Stimulated activated CD4-positive, alpha-beta T cell treated with anti-CD3 and anti-CD28 coated beads, Interleukin-12 subunit alpha, Interleukin-12 subunit beta, amount 100 ng/mL, for 24 hours (primary cell): Measurements from ENCODE around the gene OR8A1.

Source experiments
- DNase-seq, 2 experiments: peaks; one replicate each; pipeline ENCODE4 v3.0.0-alpha.2; 2020; ENCODE audit warnings: low read depth in 2 of 2

OR8A1 gene

DNA sequence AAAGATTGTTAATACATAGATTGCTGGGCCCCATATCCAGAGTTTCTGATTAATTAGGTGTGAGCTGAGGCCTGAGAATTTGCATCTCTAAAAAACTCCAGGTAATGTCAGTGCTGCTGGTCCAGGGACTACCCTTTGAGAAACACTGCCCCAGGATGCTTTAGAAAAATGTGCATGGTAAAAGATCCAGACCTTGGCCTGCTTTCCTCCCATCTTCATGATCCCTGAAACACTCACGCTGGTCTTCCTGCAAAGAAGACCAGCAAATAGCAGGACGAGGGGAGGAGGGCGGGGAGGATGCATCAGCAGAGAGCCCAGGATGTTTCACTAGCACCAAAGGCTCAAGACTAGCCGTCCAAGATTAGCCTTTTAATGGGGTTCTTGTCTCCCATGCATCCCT is at the start of gene OR8A1:
Gene OR8A1, plus strand, starts transcription at position 301 of the 400 bp plus-strand sequence. CDS start 123 bp downstream, outside the sequence.
- no peak for DNase-seq

DNA sequence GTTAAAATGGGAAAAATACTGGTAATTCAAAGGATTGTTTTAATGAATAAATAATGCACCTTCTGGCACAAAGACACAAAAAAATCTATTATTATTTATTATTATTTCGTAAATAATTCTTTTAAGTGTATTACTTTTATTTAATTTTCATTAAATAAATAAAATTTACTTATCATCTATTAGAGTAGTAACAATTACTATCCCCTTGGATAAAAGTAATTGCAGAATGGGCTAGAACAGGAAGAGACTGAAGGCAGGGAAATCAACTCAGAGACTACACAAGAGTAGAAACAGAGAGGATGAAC is 49.3 kb upstream of the OR8A1 start:
- DNase-seq = no peak

DNA sequence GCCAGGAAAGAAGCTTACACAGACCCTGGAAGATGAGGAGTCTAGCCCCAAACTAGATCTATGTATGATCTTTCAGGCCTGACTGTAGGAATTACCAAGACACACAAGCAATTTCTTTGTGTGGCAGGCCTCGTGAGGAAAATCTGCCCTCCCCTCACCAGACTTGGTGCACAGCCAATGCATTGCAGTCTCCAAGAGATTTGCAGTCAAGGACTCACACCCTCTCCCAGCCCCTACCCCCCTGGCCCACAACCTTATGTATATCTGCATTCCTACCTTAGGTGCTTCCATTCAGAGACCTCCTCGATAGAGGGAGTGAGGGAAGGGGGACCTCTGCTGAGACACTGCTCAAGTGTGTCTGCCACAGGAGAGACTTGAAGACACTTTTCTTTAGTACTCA is 36.2 kb upstream of the OR8A1 start:
- no peak for DNase-seq

DNA sequence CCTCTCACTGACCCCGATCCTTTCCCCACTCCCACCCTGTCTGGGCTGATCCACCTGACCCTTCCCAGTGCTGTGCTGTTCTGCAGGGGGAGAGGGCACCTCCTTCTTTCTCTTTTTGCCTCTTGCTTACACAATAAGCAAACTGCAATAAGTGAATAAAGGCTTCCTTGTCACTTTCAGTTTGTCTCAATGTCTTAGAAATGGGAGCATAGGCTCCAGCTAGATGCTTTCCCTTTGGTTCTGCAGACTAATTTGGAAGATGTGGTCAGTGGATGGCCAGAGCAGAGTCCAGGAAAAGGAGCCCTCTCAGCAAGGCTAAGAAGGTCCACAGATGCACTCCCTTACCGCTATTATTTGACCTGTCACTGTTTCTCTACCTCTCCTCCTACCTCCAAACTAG is 35.7 kb upstream of the OR8A1 start:
- DNase-seq = no peak

DNA sequence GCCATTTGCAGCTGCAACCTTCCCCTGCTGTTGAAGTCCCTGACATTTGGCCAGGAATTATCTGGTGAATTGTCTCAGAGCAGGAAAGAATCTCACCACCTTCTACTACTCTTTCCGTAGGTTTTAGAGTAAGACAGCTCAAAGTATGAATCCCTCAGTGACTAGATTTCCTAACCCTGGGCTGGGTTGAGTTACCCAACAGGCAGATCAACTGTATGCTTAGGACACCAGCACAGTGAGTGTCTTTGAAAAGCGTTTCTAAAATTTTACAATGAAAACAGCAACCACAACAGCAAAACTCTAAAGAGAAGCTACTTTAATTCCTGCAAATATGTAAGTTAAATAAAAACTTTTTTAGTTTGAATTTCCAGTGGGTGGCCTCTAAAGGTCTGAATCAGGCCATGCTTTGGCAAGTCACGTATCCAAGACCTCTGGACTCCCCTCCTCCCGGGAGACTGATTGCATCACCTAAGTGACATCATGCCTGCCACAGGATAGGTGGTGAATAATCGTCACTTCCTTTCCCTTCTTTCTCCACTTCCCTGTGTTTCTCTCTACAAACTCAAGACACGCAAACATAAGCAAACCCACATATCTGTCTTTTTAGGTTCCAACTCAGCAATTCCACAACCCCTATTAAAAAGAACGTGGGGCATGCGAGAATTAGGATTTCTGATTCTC is 34.1 kb upstream of the OR8A1 start:
- no peak for DNase-seq

DNA sequence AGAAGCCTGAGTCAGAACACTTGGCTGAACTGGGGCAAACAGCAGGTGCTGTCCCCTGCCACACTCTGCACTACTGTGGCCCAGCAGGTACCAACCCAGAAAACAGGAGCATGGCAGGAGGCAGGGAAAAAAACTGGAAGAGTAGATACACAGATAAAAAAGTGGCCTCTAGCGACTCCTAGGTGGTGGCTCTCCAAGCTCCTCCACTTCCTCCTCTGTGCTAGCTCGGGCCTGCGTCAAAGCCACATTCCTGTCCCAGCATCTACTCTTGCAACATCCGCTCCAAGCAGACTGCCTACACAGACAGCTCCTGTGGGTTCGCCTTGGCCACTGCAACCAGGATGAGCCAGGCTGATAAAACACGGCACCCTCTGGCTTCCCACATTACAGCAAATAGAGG is 33.3 kb upstream of the OR8A1 start:
- no peak for DNase-seq

DNA sequence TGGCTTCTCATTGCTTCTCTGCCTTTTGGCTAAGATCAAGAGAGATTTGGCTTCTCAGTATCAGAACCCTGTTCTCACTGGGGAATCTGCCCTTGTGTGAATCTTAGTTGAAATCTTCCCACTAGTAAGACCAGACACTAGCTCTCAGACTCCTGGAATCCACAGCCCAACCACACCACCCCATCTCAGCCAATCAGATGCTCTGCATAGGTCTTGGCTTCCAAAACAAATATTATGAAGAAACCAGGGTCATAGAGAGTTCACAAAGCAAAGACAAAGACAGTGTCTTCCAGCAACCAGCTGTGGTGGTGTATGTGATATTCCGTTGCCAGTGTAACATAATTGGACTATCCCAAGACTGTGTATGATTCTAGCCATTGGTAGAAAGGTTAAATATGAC is 31.8 kb upstream of the OR8A1 start:
- DNase-seq = no peak

DNA sequence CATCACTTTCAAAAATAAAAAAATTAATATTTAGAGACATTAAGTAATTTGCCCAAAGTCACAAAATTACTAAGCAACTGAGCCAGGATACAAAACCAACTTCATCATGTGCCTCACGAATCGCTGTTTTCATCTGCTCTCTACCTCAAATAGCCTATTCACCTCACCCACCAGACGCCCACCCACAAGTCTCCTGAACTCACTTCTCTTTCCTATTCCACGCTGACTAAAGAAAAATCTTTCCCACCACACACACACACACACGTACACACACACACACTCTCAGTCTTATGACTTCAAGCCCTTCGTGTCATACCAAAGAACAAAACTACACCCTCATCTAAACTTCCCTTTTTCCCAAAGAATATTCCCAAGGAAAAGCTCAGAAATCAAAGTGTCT is 28.6 kb upstream of the OR8A1 start:
- no peak for DNase-seq

DNA sequence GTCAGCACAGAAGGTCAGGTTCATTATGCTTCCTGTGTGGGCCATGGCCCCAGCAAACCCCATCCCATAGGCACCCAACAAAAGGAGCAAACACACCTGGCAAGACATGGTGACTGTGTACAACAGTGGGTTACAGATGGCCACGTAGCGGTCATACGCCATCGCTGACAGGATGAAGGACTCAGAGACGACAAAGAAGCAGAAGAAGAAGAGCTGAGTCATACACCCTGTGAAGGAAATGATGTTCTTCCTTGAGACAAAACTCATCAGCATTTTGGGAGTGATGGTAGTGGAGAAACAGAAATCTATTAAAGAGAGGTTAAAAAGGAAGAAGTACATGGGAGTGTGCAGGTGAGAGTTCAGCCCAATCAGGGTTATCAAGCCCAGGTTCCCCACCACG is 26.7 kb upstream of the OR8A1 start:
- no peak for DNase-seq

DNA sequence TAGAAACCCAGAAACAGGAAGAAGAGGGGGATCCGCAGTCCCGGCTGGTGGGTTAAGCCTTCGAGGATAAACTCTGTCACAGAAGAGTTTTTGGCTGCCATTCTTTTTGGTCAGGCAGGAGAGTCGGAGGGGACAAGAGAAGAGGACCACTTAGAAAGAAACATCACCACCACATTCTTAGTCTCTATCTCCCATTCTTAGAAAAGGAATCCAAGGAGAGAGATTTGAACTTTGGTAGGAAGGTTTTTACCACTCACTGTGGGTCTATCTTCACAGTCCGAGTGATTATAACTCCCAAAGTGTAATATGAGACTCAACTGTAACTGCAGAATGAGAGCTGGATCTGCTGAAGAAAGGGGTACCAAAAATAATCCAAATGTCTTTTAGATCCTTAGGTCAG is 26.2 kb upstream of the OR8A1 start, which contains the start of gene OR8B12:
Gene OR8B12, minus strand, starts transcription at position 101 of the 400 bp plus-strand sequence. Its CDS starts 0 bp downstream, at position 101.
- no peak for DNase-seq

DNA sequence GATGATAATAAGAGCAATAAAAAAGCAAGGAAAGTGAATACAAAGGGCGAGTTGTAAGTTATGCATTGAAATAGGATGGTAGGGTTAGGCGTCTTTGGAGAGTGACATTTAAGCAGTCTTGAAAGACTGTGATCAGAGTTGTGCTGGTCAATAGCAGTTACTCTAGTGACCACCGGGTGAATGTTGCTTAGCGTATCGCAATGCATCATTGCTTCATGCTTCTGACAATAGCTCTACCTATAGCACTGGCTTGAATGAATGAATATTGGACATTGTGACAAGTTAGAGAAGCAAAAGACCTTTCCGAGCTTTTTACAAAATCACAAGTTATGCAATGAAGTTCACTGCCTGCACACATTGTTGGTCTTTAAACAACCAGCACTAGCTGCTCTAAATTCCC is 18.6 kb upstream of the OR8A1 start:
- DNase-seq = no peak

DNA sequence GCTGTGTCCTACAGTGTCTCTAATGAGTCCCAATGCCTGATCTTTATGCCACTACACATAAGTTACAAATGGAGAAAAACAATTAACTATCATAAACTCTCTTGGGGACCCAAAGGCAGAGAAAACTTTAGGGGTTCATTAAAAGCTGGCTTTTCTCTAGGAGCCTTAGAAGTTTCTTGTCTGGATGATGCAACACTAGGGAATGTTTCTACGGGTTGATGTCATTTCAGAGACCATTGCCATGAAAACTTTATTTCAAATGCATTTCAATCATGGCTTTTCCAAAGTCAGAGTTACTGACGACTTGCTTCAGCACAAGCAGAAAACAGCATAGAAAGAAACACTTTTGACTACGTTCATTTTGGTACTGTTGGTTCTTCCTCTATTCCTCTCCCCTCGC is 17.8 kb upstream of the OR8A1 start:
- no peak for DNase-seq

DNA sequence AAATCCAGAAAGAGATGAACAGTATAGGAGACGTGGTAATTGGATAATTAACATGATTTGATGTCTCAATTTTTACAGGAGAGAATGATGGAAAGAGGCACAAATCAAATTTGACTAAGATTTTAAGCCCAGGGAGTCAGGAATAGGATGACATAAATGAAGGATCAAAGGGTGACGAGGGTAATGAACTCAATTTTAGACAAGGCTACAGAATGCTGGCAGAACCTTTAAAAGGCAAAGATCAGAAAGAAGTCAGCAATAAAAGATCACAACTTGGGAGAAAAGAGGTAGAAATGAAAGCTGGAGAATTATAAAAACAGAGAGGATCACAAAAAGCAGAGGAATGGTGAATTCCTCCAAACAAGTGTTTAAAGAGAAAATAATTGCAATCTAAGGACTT is 13.0 kb upstream of the OR8A1 start:
- no peak for DNase-seq

DNA sequence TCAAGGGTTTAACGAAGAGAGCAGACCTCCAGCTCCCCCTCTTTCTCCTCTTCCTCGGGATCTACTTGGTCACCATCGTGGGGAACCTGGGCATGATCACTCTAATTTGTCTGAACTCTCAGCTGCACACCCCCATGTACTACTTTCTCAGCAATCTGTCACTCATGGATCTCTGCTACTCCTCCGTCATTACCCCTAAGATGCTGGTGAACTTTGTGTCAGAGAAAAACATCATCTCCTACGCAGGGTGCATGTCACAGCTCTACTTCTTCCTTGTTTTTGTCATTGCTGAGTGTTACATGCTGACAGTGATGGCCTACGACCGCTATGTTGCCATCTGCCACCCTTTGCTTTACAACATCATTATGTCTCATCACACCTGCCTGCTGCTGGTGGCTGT is 363 bp downstream of the OR8A1 start:
- DNase-seq = no peak

DNA sequence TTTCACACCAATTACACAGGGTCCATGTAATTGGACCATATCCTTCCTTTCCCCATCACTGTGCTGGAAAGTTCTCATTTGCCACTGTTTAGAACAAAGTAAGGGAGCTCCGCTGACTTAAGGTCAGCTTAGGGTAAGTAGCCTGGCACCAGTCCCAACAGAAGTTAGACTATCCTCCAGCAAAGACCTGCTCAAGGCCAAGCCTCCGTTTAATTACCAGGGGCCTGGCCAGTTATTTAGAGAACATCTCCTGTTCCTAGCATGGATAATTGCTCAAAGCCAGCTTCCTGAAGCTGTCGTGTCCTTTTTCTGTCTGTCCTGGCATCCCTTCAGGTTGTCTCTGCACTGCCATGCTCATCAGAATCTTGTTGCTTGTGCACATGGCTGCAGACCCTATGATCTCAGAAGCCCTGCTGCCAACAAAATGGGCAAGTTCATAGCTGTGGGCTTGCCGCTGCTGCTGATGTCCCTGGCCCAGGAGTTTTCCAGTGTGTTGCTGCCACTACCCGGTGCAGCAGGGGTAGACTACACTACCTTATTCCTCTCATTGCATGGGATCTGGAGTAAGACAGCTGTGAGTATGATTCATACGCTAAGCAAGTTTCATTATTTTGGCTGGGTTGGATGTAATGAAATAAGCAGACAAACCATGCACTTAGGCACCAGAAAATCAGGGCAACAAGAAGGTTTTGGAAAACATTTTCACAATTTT is 8.1 kb downstream of the OR8A1 start:
- no peak for DNase-seq

DNA sequence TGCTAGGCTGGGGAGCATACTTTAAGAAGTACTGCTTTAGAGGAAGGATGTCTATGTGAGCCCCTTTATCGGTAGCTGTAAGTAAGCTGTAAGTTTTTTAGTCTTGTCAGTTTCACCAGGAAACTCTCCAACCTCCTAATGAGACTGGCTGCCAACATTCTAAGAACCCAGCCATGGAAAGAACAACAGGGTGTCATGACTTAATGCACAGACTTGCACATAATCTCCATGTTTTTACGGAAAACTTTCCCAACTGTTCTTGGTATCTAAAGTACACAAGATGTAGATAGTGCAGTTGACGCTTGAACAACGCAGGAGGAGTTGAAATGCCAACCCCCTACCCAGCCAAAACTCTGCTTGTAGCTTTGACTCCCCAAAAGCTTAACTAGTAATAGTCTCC is 9.0 kb downstream of the OR8A1 start:
- DNase-seq = no peak

DNA sequence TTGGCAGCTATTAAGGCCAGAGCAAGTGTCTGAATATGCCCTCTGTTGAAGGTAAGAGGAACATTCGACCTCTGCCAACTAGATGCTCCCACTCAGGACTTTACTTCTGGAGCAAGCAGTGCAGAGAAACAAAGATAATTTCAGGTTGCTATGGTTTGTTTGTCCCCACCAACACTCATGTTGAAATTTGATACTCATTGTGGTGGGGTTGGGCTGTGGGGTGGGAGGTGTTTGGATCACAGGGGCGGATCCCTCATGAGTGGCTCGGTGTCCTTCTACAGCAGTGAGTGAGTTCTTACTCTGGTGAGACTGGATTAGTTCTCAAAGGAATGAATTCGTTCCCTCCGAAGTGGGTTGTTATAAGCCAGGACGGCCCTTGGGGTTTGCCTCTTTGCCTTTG is 12.0 kb downstream of the OR8A1 start:
- no peak for DNase-seq

DNA sequence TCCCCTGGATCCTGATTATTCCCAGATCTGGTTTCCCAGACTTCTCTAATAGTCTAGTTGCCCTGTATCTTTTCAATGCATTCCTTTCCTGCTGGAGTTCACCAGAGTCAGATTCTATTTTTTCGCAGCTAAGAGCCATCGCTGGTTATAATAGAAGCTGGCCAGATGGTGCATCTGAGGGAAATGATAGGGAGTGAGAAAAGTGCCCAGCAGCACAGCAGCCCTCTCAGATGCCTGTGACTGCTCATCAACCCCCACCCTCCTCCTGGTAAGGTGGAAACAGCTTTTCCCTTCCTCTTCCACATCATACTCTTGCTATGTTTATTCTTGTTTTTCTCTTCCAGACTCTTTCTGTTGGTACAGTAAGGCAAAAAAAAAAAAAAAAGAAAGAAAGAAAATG is 12.8 kb downstream of the OR8A1 start:
- no peak for DNase-seq

DNA sequence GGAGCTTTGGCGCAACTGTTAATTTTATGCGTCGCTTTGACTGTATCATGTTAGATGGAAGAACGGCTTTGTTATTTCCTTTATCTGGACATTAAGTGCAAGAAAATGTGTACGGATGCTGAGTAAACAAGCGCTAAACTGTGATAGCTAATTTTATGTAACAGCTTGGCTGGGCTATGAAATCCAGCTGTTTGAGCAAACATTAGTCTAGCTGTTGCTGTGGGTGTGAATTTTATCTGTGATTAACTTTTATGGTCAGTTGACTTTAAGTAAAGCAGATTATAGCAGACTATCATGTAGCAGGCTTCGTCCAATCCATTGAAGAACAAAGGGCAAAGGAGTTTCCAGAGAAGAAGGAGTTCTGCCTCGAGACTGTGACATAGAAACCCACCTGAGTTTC is 14.0 kb downstream of the OR8A1 start:
- DNase-seq = no peak

DNA sequence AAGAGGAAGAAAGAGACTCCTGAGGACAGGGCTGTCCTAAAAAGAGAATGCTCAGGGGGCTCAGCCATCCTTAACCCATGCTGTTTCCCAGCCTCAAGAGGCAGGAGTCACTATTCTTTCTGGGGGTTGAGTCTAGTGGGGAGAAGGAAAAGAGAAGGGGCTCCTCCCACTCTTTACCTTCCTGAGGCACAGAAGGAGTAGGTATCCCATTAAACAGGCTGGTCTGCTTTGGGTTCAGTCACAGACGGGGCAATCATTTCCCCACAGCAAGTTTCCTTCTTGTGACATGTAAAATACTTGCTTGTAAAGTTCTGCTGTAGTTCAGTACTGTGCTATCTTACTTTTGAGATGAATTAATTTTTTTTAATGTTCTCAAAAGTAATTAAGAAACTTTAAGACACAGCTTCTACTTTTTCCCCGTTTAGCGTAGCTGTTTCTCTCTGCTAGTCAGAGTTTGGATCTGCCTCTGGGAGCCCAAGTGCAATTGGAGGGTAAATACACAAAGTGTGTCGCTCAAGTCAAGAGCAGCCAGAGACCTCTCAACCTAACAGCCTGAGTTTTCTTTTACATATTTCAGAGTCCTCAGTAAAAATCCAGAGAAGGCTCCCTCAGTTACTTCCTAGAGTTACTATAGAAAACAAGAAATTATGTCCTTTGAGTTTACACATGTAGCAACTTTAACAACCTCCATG is 15.0 kb downstream of the OR8A1 start:
- DNase-seq = no peak

DNA sequence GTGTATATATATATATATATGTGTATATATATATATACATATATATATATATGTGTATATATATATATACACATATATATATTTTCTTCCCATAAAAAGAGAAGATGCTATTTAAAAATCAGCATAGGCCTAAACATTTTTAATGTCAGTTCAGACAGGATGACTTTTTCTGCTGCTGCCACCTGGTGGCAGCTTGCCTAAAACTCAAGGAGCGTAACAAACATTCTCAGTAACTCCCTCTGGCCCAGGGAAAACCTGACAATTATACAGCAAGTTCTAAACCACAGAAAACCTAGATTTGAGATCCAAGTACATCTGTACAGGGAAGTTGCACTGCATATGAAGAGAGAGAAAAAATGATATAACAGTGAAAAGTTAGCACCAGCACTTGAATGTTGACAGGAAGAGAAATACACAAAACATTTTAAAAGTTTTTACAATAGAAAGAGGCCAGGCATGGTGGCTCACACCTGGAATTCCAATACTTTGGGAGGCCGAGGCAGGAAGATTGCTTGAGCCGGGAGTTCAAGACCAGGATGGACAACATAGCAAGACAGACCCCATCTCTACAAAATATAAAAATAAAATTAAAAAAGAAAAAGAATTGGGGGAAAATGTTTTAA is 16.6 kb downstream of the OR8A1 start:
- DNase-seq = peak in 1 of 2 experiments; percentile 40

DNA sequence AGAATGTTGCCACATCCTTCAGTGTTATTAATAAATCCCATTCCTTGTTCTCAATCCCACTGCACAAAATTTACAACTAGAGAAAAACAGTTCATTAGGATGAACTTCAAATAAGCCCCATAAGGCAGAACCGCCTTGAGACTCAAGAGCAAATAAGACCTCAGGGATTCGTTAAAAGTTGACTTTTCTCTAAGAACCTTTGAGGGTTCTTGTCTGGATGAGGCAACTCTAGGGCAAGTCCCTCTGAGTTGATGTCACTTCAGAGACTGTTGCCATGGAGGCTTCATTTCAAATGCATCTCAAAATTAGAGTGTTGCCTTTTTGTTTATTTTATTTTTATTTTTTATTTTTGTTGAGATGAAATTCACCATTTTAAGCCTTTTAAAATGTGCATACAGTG is 21.6 kb downstream of the OR8A1 start:
- no peak for DNase-seq

DNA sequence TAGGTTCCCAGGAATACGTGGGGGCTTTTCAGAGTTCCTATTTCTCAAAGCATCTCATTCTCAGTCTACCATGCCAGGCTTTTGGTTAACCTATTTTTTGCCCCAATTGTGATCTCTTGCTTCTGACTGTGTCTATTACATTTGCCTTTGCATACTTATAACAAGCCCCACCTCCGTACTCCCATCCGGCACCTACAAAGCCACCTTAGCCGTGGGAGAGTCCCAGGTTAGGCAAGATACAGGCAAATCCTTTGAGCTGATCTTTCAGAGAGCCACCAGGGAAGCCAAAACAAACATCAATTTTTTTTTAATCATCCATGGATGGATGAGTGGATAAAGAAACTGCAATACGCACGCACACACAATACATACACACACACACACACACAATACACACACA is 22.8 kb downstream of the OR8A1 start:
- no peak for DNase-seq
